Smooth muscle cell (in vitro differentiated cells): ENCODE data around the gene MAP7D3. TPM values are rescaled to one million over a fixed set of nuclear protein-coding genes. Genes with fewer than 3 reads are reported as not detected.

Experiments
- DNase-seq: peaks from one replicate; lab custom pipeline; 2025; ENCODE audit not compliant: unreplicated experiment; lab: John Stamatoyannopoulos, UW
- H2AFZ ChIP-seq: fragments of 200-600 bp; sonication (generic); 2 replicates; pipeline ENCODE4 v1.6.0; 2016; ENCODE audit warnings: antibody characterized with exemption, low read depth, mild to moderate bottlenecking
- H3F3A ChIP-seq: fragments of 200-600 bp; sonication (generic); 2 replicates; pipeline ENCODE4 v1.6.0; 2017; ENCODE audit warnings: antibody characterized with exemption, low read depth
- H3K27ac ChIP-seq: fragments of 200-600 bp; sonication (generic); 2 replicates; pipeline ENCODE4 v1.5.1; 2016; ENCODE audit warnings: low read depth, mild to moderate bottlenecking
- H3K27me3 ChIP-seq: fragments of 200-600 bp; sonication (generic); 2 replicates; pipeline ENCODE4 v1.6.1; 2016; ENCODE audit warnings: low read depth, mild to moderate bottlenecking
- H3K36me3 ChIP-seq: fragments of 200-600 bp; sonication (generic); 2 replicates; pipeline ENCODE4 v1.5.1; 2016; ENCODE audit warnings: low read depth
- H3K4me1 ChIP-seq: fragments of 200-600 bp; sonication (generic); 2 replicates; pipeline ENCODE4 v1.5.1; 2016; ENCODE audit warnings: low read depth
- H3K4me2 ChIP-seq: fragments of 200-600 bp; sonication (generic); 2 replicates; pipeline ENCODE4 v1.6.0; 2016; ENCODE audit warnings: mild to moderate bottlenecking
- H3K4me3 ChIP-seq: fragments of 200-600 bp; sonication (generic); 2 replicates; pipeline ENCODE4 v1.5.1; 2016; ENCODE audit warnings: mild to moderate bottlenecking
- H3K79me2 ChIP-seq: fragments of 200-600 bp; sonication (generic); 2 replicates; pipeline ENCODE4 v1.6.0; 2016; ENCODE audit warnings: low read depth, mild to moderate bottlenecking
- H3K9ac ChIP-seq: fragments of 200-600 bp; sonication (generic); 2 replicates; pipeline ENCODE4 v1.6.0; 2016; ENCODE audit warnings: low read depth
- H3K9me3 ChIP-seq: fragments of 200-600 bp; sonication (generic); replicated peaks from 2 replicates; pipeline ENCODE4 v1.5.1; 2016; ENCODE audit warnings: low read depth
- H4K20me1 ChIP-seq: fragments of 200-600 bp; sonication (generic); 2 replicates; pipeline ENCODE4 v1.6.0; 2016; ENCODE audit warnings: low read depth
- WGBS: methylation state at CpG from one replicate; pipeline ENCODE4 v1.1.7; 2016; ENCODE audit warnings: low lambda C conversion rate; 5-methylcytosine and 5-hydroxymethylcytosine counted together
- polyA plus RNA-seq: library from polyadenylated mRNA; unstranded; fragments of >200 nt; fragmentation: Nextera tagmentation; extraction: Ambion mirVana; gene quantifications from 2 replicates; pipeline ENCODE4 v1.2.1, GENCODE V29; 2016
- total RNA-seq: library from RNA; depleted of rRNA; stranded (reverse); fragments of >200 nt; gene quantifications from 2 replicates; pipeline ENCODE4 v1.2.3, GENCODE V29; 2014
- TF ChIP-seq, protein P1 (sequence below): fragments of 200-600 bp; sonication (generic); IDR thresholded peaks from 2 replicates; pipeline ENCODE4 v1.5.1; 2017; ENCODE audit warnings: borderline replicate concordance, mild to moderate bottlenecking, antibody characterized with exemption; ENCODE audit not compliant: insufficient read depth, poor library complexity, severe bottlenecking

The MAP7D3 gene
- total and polyA plus RNA-seq, 2 experiments from 2014 or later = 8.1 to 9.3 TPM

GRCh38 chrX:136214551-136214950 is 36.6 kb downstream of the MAP7D3 start:
- peak overlapping the region; percentile 28 for H3K27ac ChIP-seq
- DNase-seq = no peak
- H3K4me2 ChIP-seq = peak overlapping the region; percentile 38
- H3K27me3 ChIP-seq = no peaks in the 10 kb centered on the region
- no peaks in the 10 kb centered on the region for H3K9me3 ChIP-seq
- H2AFZ ChIP-seq = no peak overlapping the region
- TF ChIP-seq, protein P1, sequence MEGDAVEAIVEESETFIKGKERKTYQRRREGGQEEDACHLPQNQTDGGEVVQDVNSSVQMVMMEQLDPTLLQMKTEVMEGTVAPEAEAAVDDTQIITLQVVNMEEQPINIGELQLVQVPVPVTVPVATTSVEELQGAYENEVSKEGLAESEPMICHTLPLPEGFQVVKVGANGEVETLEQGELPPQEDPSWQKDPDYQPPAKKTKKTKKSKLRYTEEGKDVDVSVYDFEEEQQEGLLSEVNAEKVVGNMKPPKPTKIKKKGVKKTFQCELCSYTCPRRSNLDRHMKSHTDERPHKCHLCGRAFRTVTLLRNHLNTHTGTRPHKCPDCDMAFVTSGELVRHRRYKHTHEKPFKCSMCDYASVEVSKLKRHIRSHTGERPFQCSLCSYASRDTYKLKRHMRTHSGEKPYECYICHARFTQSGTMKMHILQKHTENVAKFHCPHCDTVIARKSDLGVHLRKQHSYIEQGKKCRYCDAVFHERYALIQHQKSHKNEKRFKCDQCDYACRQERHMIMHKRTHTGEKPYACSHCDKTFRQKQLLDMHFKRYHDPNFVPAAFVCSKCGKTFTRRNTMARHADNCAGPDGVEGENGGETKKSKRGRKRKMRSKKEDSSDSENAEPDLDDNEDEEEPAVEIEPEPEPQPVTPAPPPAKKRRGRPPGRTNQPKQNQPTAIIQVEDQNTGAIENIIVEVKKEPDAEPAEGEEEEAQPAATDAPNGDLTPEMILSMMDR = no peak
- no peak overlapping the region for H3K9ac ChIP-seq
- no peaks in the 10 kb centered on the region for H4K20me1 ChIP-seq
- no peaks in the 10 kb centered on the region for H3K36me3 ChIP-seq
- H3K4me1 ChIP-seq = no peaks in the 10 kb centered on the region
- 37% methylated on average over 7 of the region's 7 CpGs for WGBS
- H3F3A ChIP-seq = no peaks in the 10 kb centered on the region
- no peak overlapping the region for H3K4me3 ChIP-seq
- H3K79me2 ChIP-seq = no peaks in the 10 kb centered on the region

DNA sequence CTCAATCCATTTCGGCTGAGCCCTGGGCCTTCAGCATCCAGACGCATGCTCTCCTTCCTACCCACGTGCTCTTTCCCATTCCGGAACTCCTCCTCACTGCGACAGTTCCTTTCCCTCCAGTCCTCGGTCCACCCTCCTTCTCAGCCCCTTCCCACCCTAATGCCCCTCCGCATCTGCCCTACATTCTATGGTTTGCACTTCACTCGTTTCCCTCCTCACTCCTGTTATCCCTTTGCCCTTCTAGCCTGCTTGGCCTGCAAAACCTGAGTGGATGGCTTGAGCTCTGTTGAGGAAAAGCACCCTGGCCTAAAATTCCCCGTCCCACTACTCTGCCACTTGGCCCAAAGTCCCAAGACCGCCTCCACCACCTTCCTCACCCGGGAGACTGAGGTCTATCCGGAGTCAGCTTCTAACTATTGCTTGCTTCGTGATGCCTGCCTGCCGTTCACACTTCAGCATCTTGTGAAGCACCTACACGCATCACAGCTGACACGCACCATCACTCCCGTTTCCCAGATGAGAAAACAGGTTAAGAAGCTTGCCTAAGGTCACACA is 38.6 kb downstream of the MAP7D3 start:
- TF ChIP-seq, protein P1 = no peak
- H3F3A ChIP-seq = no peaks in the 10 kb centered on the region
- no peak overlapping the region for H3K9ac ChIP-seq
- H3K79me2 ChIP-seq = no peaks in the 10 kb centered on the region
- H3K4me1 ChIP-seq = no peaks in the 10 kb centered on the region
- no peak overlapping the region for H3K4me3 ChIP-seq
- no peaks in the 10 kb centered on the region for H3K36me3 ChIP-seq
- H3K4me2 ChIP-seq = no peak overlapping the region
- no peak overlapping the region for H3K27ac ChIP-seq
- H3K9me3 ChIP-seq = no peaks in the 10 kb centered on the region
- H4K20me1 ChIP-seq = no peaks in the 10 kb centered on the region
- H2AFZ ChIP-seq = no peak overlapping the region
- no peak for DNase-seq
- WGBS = 84% methylated on average over 17 of the region's 17 CpGs
- H3K27me3 ChIP-seq = no peaks in the 10 kb centered on the region

DNA sequence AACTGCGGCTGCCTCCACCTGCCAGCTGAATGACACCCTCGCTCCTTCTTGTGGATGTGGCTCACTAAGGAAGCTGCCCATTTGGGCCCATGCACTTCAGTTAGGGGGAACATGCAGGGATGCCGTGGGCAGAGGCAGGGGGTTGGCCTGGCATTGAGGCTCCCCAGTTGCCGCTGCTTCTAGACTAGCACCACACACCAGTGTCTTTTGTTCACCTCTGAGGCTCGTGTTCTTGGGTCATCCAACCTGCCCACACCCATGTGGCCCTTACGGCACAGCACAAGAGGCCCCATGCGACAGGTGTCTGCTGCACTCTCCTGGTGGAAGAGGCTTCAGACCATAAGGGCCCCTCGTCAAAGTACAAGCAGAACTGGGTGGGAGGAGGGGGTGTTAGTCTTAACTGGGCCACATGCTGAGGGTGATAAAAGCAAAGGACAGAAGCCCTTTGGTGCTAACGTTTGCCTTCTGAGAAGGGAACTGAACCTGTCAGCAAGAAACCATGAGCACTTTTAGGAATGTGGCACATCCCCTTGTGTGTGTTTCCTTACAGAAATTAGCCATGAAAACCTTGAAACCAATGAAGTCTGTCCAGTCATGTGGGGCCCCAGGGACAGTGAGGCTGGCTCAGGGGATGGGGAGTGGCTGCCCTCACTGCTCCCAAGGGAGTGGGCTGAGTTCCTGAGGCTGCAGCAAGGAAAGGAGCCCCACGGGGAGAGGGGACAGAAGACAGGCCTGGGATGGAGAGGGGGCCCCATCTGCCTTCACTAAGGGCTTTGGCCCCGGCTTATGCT is 39.2 kb downstream of the MAP7D3 start:
- Histone ChIP-seq H3K4me1 (no peaks in the 10 kb centered on the region), H4K20me1 (no peaks in the 10 kb centered on the region), H3K79me2 (no peaks in the 10 kb centered on the region), H3K4me3 (no peak overlapping the region), H3K27ac (no peak overlapping the region), H3K9me3 (no peaks in the 10 kb centered on the region), H3K27me3 (no peaks in the 10 kb centered on the region), H3K9ac (no peak overlapping the region), H2AFZ (no peak overlapping the region), H3K4me2 (no peak overlapping the region), H3K36me3 (no peaks in the 10 kb centered on the region), H3F3A (no peaks in the 10 kb centered on the region)
- DNase-seq = no peak
- WGBS = 78% methylated on average over 11 of the region's 11 CpGs
- TF ChIP-seq, protein P1 = no peak
